Retinal pigment epithelial cell (primary cell): ENCODE results near the gene POLD4.

Source experiments
- DNase-seq: peaks from one replicate; pipeline ENCODE4 v3.0.0-alpha.2; 2010; ENCODE audit warnings: low read depth
- H3K4me3 ChIP-seq: 2 replicates; pipeline ENCODE4 v1.5.1; 2011; ENCODE audit warnings: mild to moderate bottlenecking, low read length, control low read depth, moderate library complexity
- TF ChIP-seq, protein P1 (sequence below): conservative IDR thresholded peaks from 2 replicates; pipeline ENCODE4 v1.5.1; 2011; ENCODE audit warnings: low read depth, low read length, control low read depth, inconsistent platforms

POLD4 gene

DNA sequence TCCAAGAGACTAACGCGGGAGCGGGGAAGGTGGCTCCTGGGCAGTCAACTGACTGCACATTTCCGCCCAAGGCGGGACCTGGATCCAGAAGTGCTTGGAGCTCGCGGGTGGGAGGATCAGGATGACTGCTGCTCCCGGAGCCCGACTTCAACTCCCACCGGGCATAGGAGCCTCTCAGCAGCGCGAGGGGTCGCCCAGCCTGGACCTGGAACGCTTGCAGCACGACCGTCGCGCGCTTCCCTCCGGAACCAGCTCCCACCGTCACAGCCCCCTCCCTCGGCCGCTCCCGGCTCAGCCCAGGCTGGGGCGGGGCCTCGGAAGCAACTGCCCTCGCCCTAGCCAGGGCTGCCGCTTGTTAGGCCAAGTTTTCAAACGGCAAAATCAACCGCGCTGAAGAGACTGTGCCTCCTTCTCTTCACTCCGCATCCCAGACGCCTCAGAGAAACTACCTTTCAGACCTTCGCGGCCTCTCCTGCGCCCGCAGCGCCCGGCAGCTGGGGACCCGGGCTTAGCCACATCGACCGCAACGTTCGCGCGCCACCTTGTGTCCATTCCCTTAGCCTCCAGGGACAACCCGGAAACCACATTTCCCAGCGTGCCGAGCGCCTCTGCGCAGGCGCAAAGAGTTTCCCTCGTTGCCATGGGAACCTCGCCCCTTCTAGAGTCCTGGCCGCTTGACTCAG lies 36.0 kb downstream of the POLD4 start:
- H3K4me3 ChIP-seq = peak overlapping the region; percentile 81
- peak; percentile 58 for DNase-seq
- TF ChIP-seq, protein P1, sequence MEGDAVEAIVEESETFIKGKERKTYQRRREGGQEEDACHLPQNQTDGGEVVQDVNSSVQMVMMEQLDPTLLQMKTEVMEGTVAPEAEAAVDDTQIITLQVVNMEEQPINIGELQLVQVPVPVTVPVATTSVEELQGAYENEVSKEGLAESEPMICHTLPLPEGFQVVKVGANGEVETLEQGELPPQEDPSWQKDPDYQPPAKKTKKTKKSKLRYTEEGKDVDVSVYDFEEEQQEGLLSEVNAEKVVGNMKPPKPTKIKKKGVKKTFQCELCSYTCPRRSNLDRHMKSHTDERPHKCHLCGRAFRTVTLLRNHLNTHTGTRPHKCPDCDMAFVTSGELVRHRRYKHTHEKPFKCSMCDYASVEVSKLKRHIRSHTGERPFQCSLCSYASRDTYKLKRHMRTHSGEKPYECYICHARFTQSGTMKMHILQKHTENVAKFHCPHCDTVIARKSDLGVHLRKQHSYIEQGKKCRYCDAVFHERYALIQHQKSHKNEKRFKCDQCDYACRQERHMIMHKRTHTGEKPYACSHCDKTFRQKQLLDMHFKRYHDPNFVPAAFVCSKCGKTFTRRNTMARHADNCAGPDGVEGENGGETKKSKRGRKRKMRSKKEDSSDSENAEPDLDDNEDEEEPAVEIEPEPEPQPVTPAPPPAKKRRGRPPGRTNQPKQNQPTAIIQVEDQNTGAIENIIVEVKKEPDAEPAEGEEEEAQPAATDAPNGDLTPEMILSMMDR = peak; percentile 84

DNA sequence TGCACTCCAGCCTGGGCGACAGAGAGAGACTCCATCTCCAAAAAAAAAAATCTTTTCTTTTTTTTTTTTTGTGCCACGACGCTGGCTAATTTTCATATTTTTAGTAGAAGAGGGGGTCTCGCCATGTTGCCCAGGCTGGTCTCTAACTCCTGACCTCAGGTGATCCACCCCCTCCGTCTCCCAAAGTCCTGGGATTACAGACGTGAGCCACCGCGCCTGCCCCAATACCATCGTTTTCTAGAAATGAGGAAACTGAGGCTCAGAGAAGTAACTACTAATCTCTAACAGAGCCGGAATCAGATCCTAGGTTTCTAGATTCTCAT lies 36.5 kb downstream of the POLD4 start:
- TF ChIP-seq, protein P1 = no peak
- no peak for DNase-seq
- peak overlapping the region; percentile 81 for H3K4me3 ChIP-seq

DNA sequence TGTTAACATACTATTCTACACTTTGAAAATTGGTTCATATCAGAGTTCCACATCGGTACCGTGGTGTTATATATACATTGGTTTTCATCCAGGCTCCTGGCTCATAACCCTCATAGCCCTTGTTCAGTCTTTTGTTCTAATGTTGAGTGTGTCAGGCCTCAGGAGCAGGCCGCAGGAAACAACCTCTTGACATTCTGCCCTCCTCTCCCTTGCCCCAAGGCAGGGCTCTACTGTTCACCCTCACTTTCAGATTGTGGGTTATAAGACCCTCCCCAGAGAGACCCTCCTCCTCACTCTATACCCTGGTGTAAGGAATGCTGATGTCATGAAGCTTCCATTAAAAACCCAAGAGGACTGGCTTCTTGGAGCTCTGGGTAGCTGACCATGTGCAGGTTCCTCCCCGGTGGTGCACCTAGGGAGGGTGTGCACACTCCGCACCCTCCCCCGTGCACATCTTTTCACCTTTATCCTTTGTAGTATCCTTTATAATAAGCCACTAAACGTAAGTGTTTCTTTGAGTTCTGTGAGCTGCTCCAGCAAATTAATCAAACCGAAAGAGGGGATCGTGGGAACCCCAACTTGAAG lies 37.9 kb downstream of the POLD4 start:
- TF ChIP-seq, protein P1 = no peak
- DNase-seq = no peak
- H3K4me3 ChIP-seq = no peak overlapping the region

DNA sequence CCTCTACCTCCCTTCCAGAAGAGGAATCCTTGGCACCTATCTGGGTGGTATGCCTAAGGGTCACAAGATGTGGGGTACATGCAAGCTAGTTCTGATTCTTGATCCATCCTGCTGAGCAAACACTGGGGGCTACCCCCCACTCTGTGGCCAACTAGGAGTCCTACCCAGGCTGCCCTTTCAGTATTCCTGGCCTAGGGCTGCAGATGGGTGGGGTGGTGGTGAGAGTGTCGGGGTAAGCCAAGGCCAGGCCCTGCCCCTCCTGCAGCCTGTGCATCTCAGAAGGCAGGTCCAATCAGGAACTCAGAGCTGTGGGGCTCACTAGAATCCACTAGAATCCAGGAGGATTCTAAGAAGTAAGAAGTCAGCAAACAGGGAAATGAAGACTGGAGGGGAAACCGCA lies 39.1 kb downstream of the POLD4 start:
- TF ChIP-seq, protein P1 = no peak
- H3K4me3 ChIP-seq = no peak overlapping the region

DNA sequence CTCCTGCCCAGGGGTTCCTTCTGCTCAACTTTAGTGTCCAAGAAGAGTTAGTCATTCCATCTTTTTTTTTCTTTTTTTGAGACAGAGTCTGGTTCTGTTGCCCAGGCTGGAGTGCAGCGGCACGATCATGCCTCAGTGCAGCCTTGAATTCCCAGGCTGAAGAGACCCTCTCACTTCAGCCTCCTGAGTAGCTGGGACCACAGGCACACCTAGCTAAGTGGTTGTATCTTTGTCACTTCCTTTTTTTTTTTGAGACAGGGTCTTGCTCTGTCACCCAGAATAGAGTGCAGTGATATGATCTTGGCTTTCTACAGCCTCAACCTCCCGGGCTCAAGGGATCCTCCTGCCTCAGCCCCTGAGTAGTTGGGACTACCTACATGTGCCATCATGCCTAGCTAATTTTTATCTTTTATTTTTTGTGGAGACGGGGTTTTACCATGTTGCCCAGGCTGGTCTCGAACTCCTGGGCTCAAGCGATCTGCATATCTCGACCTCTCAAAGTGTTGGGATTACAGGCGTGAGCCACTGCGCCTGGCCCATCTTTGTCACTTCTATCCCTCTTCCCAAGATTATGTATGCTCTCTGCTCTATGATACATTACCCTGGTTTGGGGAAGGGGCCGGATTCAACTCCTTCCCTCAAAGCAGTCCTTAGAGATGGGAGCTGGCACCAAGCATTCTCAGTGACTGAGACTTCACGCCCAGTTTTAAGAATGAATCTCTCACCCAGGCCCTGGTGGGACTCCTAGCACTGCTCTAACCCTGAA lies 40.0 kb downstream of the POLD4 start:
- no peak for DNase-seq
- TF ChIP-seq, protein P1 = no peak
- H3K4me3 ChIP-seq = no peak overlapping the region

More for the DNA sequence above, 39.1 kb downstream of the POLD4 start:
- DNase-seq = no peak

DNA sequence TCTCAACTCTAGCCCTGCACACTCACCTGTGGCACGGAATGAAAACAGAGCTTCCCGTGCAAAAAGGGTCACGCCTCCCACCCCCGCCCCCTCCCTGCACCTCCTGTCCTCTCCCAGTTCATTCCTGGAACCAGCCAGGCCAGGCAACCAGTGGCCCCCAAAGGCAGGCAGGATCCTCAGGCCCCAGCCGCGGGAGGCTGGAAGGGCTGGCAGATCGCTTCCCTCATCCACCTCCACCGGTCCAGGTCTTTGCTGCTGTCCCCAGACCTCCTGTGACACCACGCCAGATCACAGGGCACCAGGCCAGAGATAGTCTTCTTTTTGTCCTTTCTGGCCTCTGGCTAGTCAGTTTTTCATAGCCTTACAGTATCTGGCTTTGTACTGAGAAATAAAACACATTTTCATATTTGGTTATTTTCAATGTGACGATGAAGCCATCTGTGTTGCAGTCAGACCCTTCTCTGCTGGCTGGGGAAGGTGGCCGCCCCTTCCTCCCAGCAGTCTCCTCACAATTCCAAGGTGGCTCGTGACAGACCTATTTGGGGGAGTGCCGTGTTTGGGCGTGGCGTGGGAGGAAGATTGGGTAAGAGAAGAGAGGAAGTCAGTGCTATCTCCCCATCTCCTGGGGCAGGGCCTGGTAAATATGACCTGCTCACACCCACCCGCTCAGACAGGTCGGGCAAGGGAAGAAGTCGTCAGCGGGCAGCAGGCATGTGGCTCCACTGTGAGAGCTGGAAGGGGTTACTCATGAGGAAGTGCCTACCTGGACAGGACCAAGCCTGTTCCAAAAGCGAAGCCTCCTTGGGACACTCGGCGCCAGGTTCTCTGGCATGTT lies 40.9 kb downstream of the POLD4 start:
- DNase-seq = no peak
- TF ChIP-seq, protein P1 = no peak
- H3K4me3 ChIP-seq = no peak overlapping the region
